HG02981 (cell line): ENCODE measurements around the gene KDF1.
"Not testable (repeated sequence)": the region's sequence is repeated elsewhere in the genome, so short reads cannot be mapped to it uniquely, and the experiment has no call there.

ENCODE experiments used
- ATAC-seq: cut with Tn5 transposase; IDR thresholded peaks from one replicate; pipeline ENCODE4 v1.9.1; 2021; ENCODE audit warnings: mild to moderate bottlenecking, moderate library complexity; ENCODE audit not compliant: unreplicated experiment

The KDF1 gene

GRCh38 chr1:26994787-26995517 lies 34.7 kb upstream of the KDF1 start:
- no peak for ATAC-seq

GRCh38 chr1:26994020-26994786 lies 33.9 kb upstream of the KDF1 start:
- no peak for ATAC-seq

GRCh38 chr1:26993237-26994019 lies 33.2 kb upstream of the KDF1 start, which contains the start of gene TRNP1:
Gene TRNP1 (plus strand): TSS chr1:26993692. CDS start chr1:26993787, 95 bp downstream.
- ATAC-seq: no peak

- no peak for ATAC-seq
These were observed 31.2 kb upstream of the KDF1 start for GRCh38 chr1:26991310-26992116.

- ATAC-seq: not testable (repeated sequence)
These were observed 29.3 kb upstream of the KDF1 start for GRCh38 chr1:26989403-26990109.

- ATAC-seq: no peak
These were observed 26.4 kb upstream of the KDF1 start for GRCh38 chr1:26986658-26987057.

GRCh38 chr1:26984291-26984690 lies 24.0 kb upstream of the KDF1 start:
- ATAC-seq: no peak

GRCh38 chr1:26983863-26984262 lies 23.6 kb upstream of the KDF1 start:
- no peak for ATAC-seq

- no peak for ATAC-seq
These were observed 21.0 kb upstream of the KDF1 start for GRCh38 chr1:26981146-26981846.

- no peak for ATAC-seq
These were observed 18.6 kb upstream of the KDF1 start for GRCh38 chr1:26978901-26979300.

- ATAC-seq: no peak
These were observed 16.6 kb upstream of the KDF1 start for GRCh38 chr1:26976621-26977510.

- ATAC-seq: no peak
These were observed 12.6 kb upstream of the KDF1 start for GRCh38 chr1:26972821-26973220.

- ATAC-seq: no peak
These were observed 12.1 kb upstream of the KDF1 start for GRCh38 chr1:26972390-26972789.

- ATAC-seq: no peak
These were observed 11.3 kb upstream of the KDF1 start for GRCh38 chr1:26971590-26971989.

- no peak for ATAC-seq
These were observed 10.5 kb upstream of the KDF1 start for GRCh38 chr1:26970810-26971209.

- ATAC-seq: no peak
These were observed 5.4 kb upstream of the KDF1 start for GRCh38 chr1:26965628-26966027.

- no peak for ATAC-seq
These were observed 4.9 kb upstream of the KDF1 start for GRCh38 chr1:26965213-26965612.

GRCh38 chr1:26961826-26962225 lies 1.6 kb upstream of the KDF1 start:
- ATAC-seq: no peak

GRCh38 chr1:26960625-26960966 lies 328 bp upstream of the KDF1 start:
- ATAC-seq: no peak
